Measurements from ENCODE around the gene NELFB.

The NELFB gene

DNA sequence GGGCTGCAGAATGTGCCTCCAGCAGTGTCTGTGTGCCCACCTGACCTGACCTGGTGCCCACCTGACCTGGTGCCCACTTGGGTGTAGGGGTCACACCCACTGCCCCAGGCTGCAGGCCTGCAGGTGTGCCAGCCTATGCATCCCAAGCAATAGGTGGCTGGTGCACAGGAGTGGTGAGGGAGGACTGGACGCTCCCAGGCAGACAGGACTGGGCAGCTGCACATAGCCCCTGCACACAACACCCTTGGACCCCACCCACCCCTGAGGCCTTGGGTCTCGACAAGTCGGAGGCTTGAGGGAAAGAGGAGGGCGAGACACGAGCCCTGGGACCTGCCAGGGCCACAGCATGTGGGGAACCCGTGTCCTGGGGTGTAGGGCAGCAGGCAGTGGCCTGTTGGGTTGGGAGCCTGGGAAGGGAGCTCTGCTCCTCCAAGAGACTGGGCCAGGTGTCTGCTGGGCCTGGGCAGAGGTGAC lies 57.8 kb downstream of the NELFB start:
- Histone ChIP-seq H3K4me1 (ENCODE audit: control insufficient read depth in 2 of 2, insufficient read depth in 1 of 2, low read depth in 1 of 2, low read length in 2 of 2) (peaks cover 33 to 39% of the 10 kb centered on the region in 2 donors), H2AK5ac (ENCODE audit: low read depth, low read length) (peak overlapping the region; percentile 100), H2BK120ac (ENCODE audit: low read depth, low read length) (peak overlapping the region; percentile 25), H3K79me1 (ENCODE audit: low read depth, low read length) (peaks cover 4% of the 10 kb centered on the region), H3K9ac (ENCODE audit: low read depth, low read length, poor library complexity) (peak overlapping the region; percentile 66), H3K9me3 (replicated peaks in 1 of 2; ENCODE audit: control insufficient read depth in 2 of 2, insufficient read depth in 1 of 2, low read depth in 1 of 2, low read length in 2 of 2) (no peaks in the 10 kb centered on the region), H2BK12ac (ENCODE audit: low read length) (peak overlapping the region; percentile 99), H3K27me3 (ENCODE audit: control insufficient read depth in 3 of 3, insufficient read depth in 3 of 3, low read depth in 1 of 3, low read length in 3 of 3) (no peaks in the 10 kb centered on the region), H3K4me3 (ENCODE audit: low read length in 2 of 2) (no peak overlapping the region), H3K18ac (ENCODE audit: low read length) (peak overlapping the region; percentile 96), H3K23ac (ENCODE audit: low read depth, low read length, poor library complexity) (peak overlapping the region; percentile 88), H2BK15ac (ENCODE audit: low read length) (peak overlapping the region; percentile 97), H3K27ac (replicated peaks; ENCODE audit: low read length) (no peak overlapping the region), H4K8ac (ENCODE audit: low read depth, low read length) (no peak overlapping the region), H2AFZ (ENCODE audit: low read length) (no peak overlapping the region), H3K4ac (ENCODE audit: low read length) (peak overlapping the region; percentile 59), H4K91ac (ENCODE audit: low read depth, low read length, poor library complexity) (no peak overlapping the region), H3K14ac (ENCODE audit: low read length) (peak overlapping the region; percentile 78), H3K36me3 (replicated peaks in 1 of 2; ENCODE audit: control insufficient read depth in 2 of 2, insufficient read depth in 2 of 2, low read length in 2 of 2) (no peaks in the 10 kb centered on the region), H3K4me2 (ENCODE audit: insufficient read depth, low read length, poor library complexity, severe bottlenecking) (no peak overlapping the region), H2BK5ac (ENCODE audit: low read length) (peak overlapping the region; percentile 100)
- DNase-seq (ENCODE audit: low spot score) = no peak
- no CpG with 5 or more reads among the region's 6 CpGs for WGBS, 2 donors (ENCODE audit: extremely low coverage in 2 of 2, insufficient read length in 2 of 2, insufficient replicate concordance in 1 of 2)

GRCh38 chr9:137313326-137313936 lies 58.3 kb downstream of the NELFB start:
- Histone ChIP-seq H3K9ac (ENCODE audit: low read depth, low read length, poor library complexity) (peak overlapping the region; percentile 66), H3K4ac (ENCODE audit: low read length) (peak overlapping the region; percentile 59), H3K27me3 (ENCODE audit: control insufficient read depth in 3 of 3, insufficient read depth in 3 of 3, low read depth in 1 of 3, low read length in 3 of 3) (no peaks in the 10 kb centered on the region), H2BK15ac (ENCODE audit: low read length) (peak overlapping the region; percentile 97), H4K91ac (ENCODE audit: low read depth, low read length, poor library complexity) (peak overlapping the region; percentile 79), H2AFZ (ENCODE audit: low read length) (no peak overlapping the region), H3K4me2 (ENCODE audit: insufficient read depth, low read length, poor library complexity, severe bottlenecking) (no peak overlapping the region), H3K4me1 (ENCODE audit: control insufficient read depth in 2 of 2, insufficient read depth in 1 of 2, low read depth in 1 of 2, low read length in 2 of 2) (peaks cover 28 to 35% of the 10 kb centered on the region in 2 donors), H2AK5ac (ENCODE audit: low read depth, low read length) (peak overlapping the region; percentile 100), H3K4me3 (ENCODE audit: low read length in 2 of 2) (no peak overlapping the region), H3K14ac (ENCODE audit: low read length) (peak overlapping the region; percentile 79), H2BK5ac (ENCODE audit: low read length) (peak overlapping the region; percentile 100), H3K23ac (ENCODE audit: low read depth, low read length, poor library complexity) (peak overlapping the region; percentile 88), H3K27ac (replicated peaks; ENCODE audit: low read length) (no peak overlapping the region), H3K9me3 (replicated peaks in 1 of 2; ENCODE audit: control insufficient read depth in 2 of 2, insufficient read depth in 1 of 2, low read depth in 1 of 2, low read length in 2 of 2) (no peaks in the 10 kb centered on the region), H3K18ac (ENCODE audit: low read length) (peak overlapping the region; percentile 96), H3K79me1 (ENCODE audit: low read depth, low read length) (peaks cover 4% of the 10 kb centered on the region), H4K8ac (ENCODE audit: low read depth, low read length) (no peak overlapping the region), H2BK12ac (ENCODE audit: low read length) (peak overlapping the region; percentile 99), H2BK120ac (ENCODE audit: low read depth, low read length) (peak overlapping the region; percentile 25), H3K36me3 (replicated peaks in 1 of 2; ENCODE audit: control insufficient read depth in 2 of 2, insufficient read depth in 2 of 2, low read length in 2 of 2) (no peaks in the 10 kb centered on the region)
- no peak for DNase-seq (ENCODE audit: low spot score)
- no CpG with 5 or more reads among the region's 9 CpGs for WGBS, 2 donors (ENCODE audit: extremely low coverage in 2 of 2, insufficient read length in 2 of 2, insufficient replicate concordance in 1 of 2)

DNA sequence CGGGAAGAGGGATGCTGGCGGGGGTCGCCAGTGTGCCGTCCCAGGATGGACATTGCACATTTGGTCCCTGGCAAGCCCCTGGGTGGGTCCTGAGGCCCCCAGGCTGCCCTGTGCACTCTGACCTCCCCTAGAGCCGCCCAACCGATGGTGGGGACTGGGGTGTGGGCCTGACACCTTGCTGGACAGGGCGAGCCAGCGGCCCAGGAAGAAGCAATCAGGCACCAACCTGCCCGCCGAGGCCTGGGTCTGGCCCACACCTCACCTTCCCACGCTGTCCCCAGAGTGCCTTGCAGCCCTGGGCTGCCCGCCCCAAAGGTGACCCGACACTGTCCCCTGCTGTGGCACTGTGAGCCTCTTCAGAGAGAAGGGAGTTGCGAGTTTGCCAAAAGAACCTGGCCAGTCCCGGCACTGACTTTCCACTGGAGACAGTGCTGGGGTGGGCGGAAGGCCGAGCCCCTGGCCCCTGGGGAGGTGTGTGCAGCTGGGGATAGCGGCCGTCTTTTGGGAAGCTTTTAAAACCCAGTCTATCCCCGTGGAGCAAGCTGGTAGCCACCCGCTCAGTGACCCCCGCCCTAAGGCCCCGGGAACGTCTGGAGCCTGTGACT lies 58.9 kb downstream of the NELFB start:
- H3K14ac ChIP-seq (ENCODE audit: low read length) = peak overlapping the region; percentile 79
- no peak overlapping the region for H3K27ac ChIP-seq (replicated peaks; ENCODE audit: low read length)
- H3K36me3 ChIP-seq (replicated peaks in 1 of 2; ENCODE audit: control insufficient read depth in 2 of 2, insufficient read depth in 2 of 2, low read length in 2 of 2) = no peaks in the 10 kb centered on the region
- H3K4ac ChIP-seq (ENCODE audit: low read length) = peak overlapping the region; percentile 54
- H3K18ac ChIP-seq (ENCODE audit: low read length) = peak overlapping the region; percentile 96
- H2BK120ac ChIP-seq (ENCODE audit: low read depth, low read length) = peak overlapping the region; percentile 100
- H2BK15ac ChIP-seq (ENCODE audit: low read length) = peak overlapping the region; percentile 97
- no CpG with 5 or more reads among the region's 24 CpGs for WGBS, 2 donors (ENCODE audit: extremely low coverage in 2 of 2, insufficient read length in 2 of 2, insufficient replicate concordance in 1 of 2)
- H3K79me1 ChIP-seq (ENCODE audit: low read depth, low read length) = peaks cover 4% of the 10 kb centered on the region
- H2AK5ac ChIP-seq (ENCODE audit: low read depth, low read length) = peak overlapping the region; percentile 100
- H3K4me2 ChIP-seq (ENCODE audit: insufficient read depth, low read length, poor library complexity, severe bottlenecking) = no peak overlapping the region
- H3K27me3 ChIP-seq (ENCODE audit: control insufficient read depth in 3 of 3, insufficient read depth in 3 of 3, low read depth in 1 of 3, low read length in 3 of 3) = no peaks in the 10 kb centered on the region
- H4K8ac ChIP-seq (ENCODE audit: low read depth, low read length) = no peak overlapping the region
- H3K4me1 ChIP-seq (ENCODE audit: control insufficient read depth in 2 of 2, insufficient read depth in 1 of 2, low read depth in 1 of 2, low read length in 2 of 2) = peaks cover 31 to 38% of the 10 kb centered on the region in 2 donors
- peak overlapping the region; percentile 99 for H2BK12ac ChIP-seq (ENCODE audit: low read length)
- H3K9ac ChIP-seq (ENCODE audit: low read depth, low read length, poor library complexity) = no peak overlapping the region
- no peak overlapping the region for H3K4me3 ChIP-seq (ENCODE audit: low read length in 2 of 2)
- DNase-seq (ENCODE audit: low spot score) = no peak
- peak overlapping the region; percentile 68 for H4K91ac ChIP-seq (ENCODE audit: low read depth, low read length, poor library complexity)
- peak overlapping the region; percentile 59 for H2AFZ ChIP-seq (ENCODE audit: low read length)
- no peak overlapping the region for H3K23ac ChIP-seq (ENCODE audit: low read depth, low read length, poor library complexity)
- peak overlapping the region; percentile 100 for H2BK5ac ChIP-seq (ENCODE audit: low read length)
- no peaks in the 10 kb centered on the region for H3K9me3 ChIP-seq (replicated peaks in 1 of 2; ENCODE audit: control insufficient read depth in 2 of 2, insufficient read depth in 1 of 2, low read depth in 1 of 2, low read length in 2 of 2)

Data from neuronal stem cell (in vitro differentiated cells).